CD4-positive, alpha-beta memory T cell (primary cell): ENCODE results near the gene ARGLU1. TPM values are rescaled to one million over a fixed set of nuclear protein-coding genes. Genes with fewer than 3 reads are reported as not detected.

Experiments
- CTCF ChIA-PET: fragments of 350-600 bp; sonication (Branson Sonifier 250); formaldehyde crosslinking; loops from one replicate; lab custom pipeline; 2021; ENCODE audit warnings: inconsistent platforms; ENCODE audit not compliant: partially characterized antibody; lab: Charles Lee
- POLR2A ChIA-PET: fragments of 350-600 bp; sonication (Branson Sonifier 250); formaldehyde crosslinking; loops from one replicate; lab custom pipeline; 2021; ENCODE audit not compliant: partially characterized antibody; lab: Charles Lee
- DNase-seq, 5 donors: peaks; one replicate each; pipeline versions ENCODE4 v3.0.0 to v3.0.0-alpha.2; 2020 to 2022; ENCODE audit warnings: mixed read lengths in 1 of 5
- H3K27ac ChIP-seq: one replicate; pipeline ENCODE4 v1.7.0; 2013; ENCODE audit warnings: low read depth, low read length
- H3K27me3 ChIP-seq: 2 replicates; pipeline ENCODE4 v1.7.0; 2013; ENCODE audit warnings: mild to moderate bottlenecking, low read length, moderate library complexity; ENCODE audit not compliant: insufficient read depth
- H3K36me3 ChIP-seq: 2 replicates; pipeline ENCODE4 v1.7.0; 2013; ENCODE audit warnings: mild to moderate bottlenecking, low read length, moderate library complexity; ENCODE audit not compliant: insufficient read depth
- H3K4me1 ChIP-seq: 2 replicates; pipeline ENCODE4 v1.7.0; 2013; ENCODE audit warnings: mild to moderate bottlenecking, low read length, moderate library complexity; ENCODE audit not compliant: insufficient read depth
- H3K4me3 ChIP-seq, 2 donors: one replicate each; pipeline ENCODE4 v1.7.0; 2013; ENCODE audit warnings: low read length in 2 of 2, mild to moderate bottlenecking in 1 of 2
- H3K9me3 ChIP-seq, 2 donors: one replicate each; pipeline ENCODE4 v1.7.0; 2013; ENCODE audit warnings: low read length in 2 of 2, control low read depth in 1 of 2; ENCODE audit not compliant: control insufficient read depth in 1 of 2
- H3K27ac Mint-ChIP-seq, 7 donors: one replicate each; pipeline ENCODE4 v1.8.0; 2020 to 2021; ENCODE audit warnings: mixed read lengths in 7 of 7, mild to moderate bottlenecking in 6 of 7, inconsistent platforms in 3 of 7, moderate library complexity in 3 of 7
- H3K27me3 Mint-ChIP-seq, 2 donors: one replicate each; pipeline ENCODE4 v1.8.0; 2020 to 2021; ENCODE audit warnings: mixed read lengths in 2 of 2
- H3K36me3 Mint-ChIP-seq, 2 donors: one replicate each; pipeline ENCODE4 v1.8.0; 2020 to 2021; ENCODE audit warnings: mixed read lengths in 2 of 2, inconsistent platforms in 1 of 2, mild to moderate bottlenecking in 1 of 2
- H3K4me1 Mint-ChIP-seq, 4 donors: one replicate each; pipeline ENCODE4 v1.8.0; 2020 to 2021; ENCODE audit warnings: mixed read lengths in 4 of 4, mild to moderate bottlenecking in 1 of 4
- H3K4me3 Mint-ChIP-seq, 8 donors: one replicate each; pipeline ENCODE4 v1.8.0; 2020 to 2021; ENCODE audit warnings: mixed read lengths in 8 of 8, mild to moderate bottlenecking in 7 of 8, moderate library complexity in 6 of 8, inconsistent platforms in 3 of 8
- H3K9me3 Mint-ChIP-seq, 8 donors: one replicate each; pipeline ENCODE4 v1.8.0; 2020 to 2021; ENCODE audit warnings: mixed read lengths in 8 of 8, mild to moderate bottlenecking in 5 of 8, inconsistent platforms in 3 of 8, moderate library complexity in 1 of 8
- intact Hi-C: fragments of 100-400 bp; cut with micrococcal nuclease; formaldehyde crosslinking; loops from one replicate; pipeline ENCODE4 v1.15.1; 2023
- polyA plus RNA-seq, 2 donors: library from polyadenylated mRNA; unstranded; fragments of 300-500 nt; fragmentation: Illumina TruSeq; gene quantifications; one replicate each; pipeline ENCODE4 v1.2.3, GENCODE V29; 2021
- total RNA-seq, 2 experiments: library from RNA; stranded (reverse); gene quantifications; one replicate each; pipeline ENCODE4 v1.2.3, GENCODE V29; 2021

The ARGLU1 gene
- total and polyA plus RNA-seq, 4 experiments from 2014 or later = 35.4 to 252 (median 134) TPM

DNA sequence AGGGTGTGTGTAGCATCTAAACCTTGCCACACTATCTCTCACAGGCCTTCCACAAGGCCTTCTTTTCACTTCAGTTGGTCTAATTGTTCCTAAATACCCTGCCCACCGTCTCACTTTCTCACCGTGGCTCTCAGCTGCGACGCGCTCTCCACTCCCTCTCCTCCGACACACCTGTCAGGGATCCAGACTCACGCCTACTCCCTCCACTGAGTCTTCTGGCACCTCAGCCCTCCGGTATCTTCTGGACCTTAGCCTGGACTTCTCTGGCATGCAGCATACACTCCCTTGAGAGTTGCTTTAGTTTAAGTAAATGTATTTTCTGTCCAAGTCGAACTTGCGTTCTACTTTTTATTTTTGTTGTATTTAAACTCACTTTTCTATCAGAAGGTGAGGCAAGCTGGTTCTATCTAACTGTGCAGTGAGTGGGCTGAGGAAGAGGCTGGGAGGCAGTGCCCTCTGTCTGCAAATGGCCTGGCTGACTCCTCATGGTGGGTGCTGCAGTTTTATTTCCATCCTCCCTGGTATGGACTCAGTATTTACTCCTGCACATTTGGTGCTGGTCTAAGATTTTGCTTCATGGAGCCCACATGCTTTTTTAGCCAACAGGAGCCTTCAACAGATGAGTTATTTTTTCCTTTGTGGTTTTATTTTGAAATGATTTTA lies 28.5 kb upstream of the ARGLU1 start:
- Histone ChIP-seq H3K9me3 (no peaks in the 10 kb centered on the region), H3K36me3 (no peaks in the 10 kb centered on the region), H3K27me3 (no peaks in the 10 kb centered on the region), H3K27ac (no peak overlapping the region), H3K4me1 (peaks cover 8% of the 10 kb centered on the region), H3K4me3 (no peak overlapping the region)
- peak overlapping the region in 1 of 7 donors; percentile 12 for H3K27ac Mint-ChIP-seq
- no peak for DNase-seq
- peaks cover 0 to 2% (median 0%) of the 10 kb centered on the region in 8 donors for H3K9me3 Mint-ChIP-seq
- ChIA-PET POLR2A (no interaction called here), CTCF (no interaction called here)
- no peak overlapping the region for H3K4me3 Mint-ChIP-seq
- H3K27me3 Mint-ChIP-seq = peaks cover 13 to 20% of the 10 kb centered on the region in 2 donors
- intact Hi-C loops = no loop called here
- H3K4me1 Mint-ChIP-seq = peaks cover 3 to 14% (median 9%) of the 10 kb centered on the region in 4 donors
- H3K36me3 Mint-ChIP-seq = no peaks in the 10 kb centered on the region

DNA sequence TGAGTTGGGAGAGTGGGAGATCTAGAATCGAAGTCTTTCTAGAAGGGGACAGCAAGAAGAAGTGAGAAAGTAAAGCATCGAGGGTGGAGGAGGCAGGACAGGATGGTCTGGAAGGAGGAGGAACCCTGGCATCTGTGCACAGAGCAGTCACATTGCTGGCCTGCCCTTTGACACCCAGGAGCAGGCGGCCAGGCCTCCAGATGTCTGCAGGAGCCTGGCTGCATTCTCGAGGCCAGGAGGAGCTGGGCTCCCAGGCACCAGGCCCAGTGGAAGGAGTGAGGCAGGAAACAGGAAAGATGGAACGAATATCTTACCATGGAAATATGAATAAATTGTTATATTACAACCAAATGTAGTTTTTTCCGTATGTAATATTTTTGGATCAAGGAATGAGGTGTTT lies 27.7 kb upstream of the ARGLU1 start:
- peaks cover 13 to 22% of the 10 kb centered on the region in 2 donors for H3K27me3 Mint-ChIP-seq
- Histone ChIP-seq H3K27ac (no peak overlapping the region), H3K27me3 (no peaks in the 10 kb centered on the region), H3K36me3 (no peaks in the 10 kb centered on the region), H3K4me1 (peaks cover 8% of the 10 kb centered on the region), H3K4me3 (no peak overlapping the region), H3K9me3 (no peaks in the 10 kb centered on the region)
- no peak overlapping the region for H3K27ac Mint-ChIP-seq
- H3K36me3 Mint-ChIP-seq = no peaks in the 10 kb centered on the region
- H3K4me1 Mint-ChIP-seq = peaks cover 3 to 13% (median 8%) of the 10 kb centered on the region in 4 donors
- ChIA-PET CTCF (interaction anchor here (1.3 kb wide), 1 partner anchor 24 kb away, joined by 4 read pairs; no protein-coding TSS in a partner anchor), POLR2A (no interaction called here)
- intact Hi-C loops = no loop called here
- H3K4me3 Mint-ChIP-seq = no peak overlapping the region
- no peak for DNase-seq
- H3K9me3 Mint-ChIP-seq = peaks cover 0 to 2% (median 0%) of the 10 kb centered on the region in 8 donors

DNA sequence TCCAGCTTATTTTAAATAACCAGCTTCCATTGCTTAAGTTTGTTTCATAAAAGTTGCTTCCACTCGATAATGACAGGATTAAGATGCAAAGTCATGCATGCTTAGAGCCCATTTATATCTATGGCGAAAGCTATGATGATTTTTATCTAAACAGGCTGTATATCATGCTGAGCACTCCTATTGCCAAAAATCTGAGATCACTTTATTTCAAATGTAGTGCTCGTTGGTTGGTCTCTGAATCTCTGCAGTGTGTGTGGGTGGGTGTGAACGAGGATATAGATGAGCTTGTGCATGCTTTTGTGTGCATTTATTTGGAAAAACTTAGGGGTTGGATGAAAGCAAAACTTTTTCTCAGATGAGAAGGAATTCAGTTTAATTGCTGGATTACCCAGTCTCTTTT lies 27.0 kb upstream of the ARGLU1 start:
- Mint-ChIP-seq H3K4me1 (peaks cover 0 to 7% (median 3%) of the 10 kb centered on the region in 4 donors), H3K36me3 (no peaks in the 10 kb centered on the region), H3K27ac (no peak overlapping the region), H3K4me3 (no peak overlapping the region), H3K27me3 (peaks cover 10 to 22% of the 10 kb centered on the region in 2 donors), H3K9me3 (peaks cover 0 to 2% (median 0%) of the 10 kb centered on the region in 8 donors)
- Histone ChIP-seq H3K9me3 (no peaks in the 10 kb centered on the region), H3K4me3 (no peak overlapping the region), H3K27ac (no peak overlapping the region), H3K27me3 (no peaks in the 10 kb centered on the region), H3K36me3 (no peaks in the 10 kb centered on the region), H3K4me1 (peaks cover 4% of the 10 kb centered on the region)
- intact Hi-C loops = no loop called here
- no peak for DNase-seq
- ChIA-PET POLR2A (no interaction called here), CTCF (interaction anchor here (1.3 kb wide), 1 partner anchor 25 kb away, joined by 4 read pairs; no protein-coding TSS in a partner anchor)

DNA sequence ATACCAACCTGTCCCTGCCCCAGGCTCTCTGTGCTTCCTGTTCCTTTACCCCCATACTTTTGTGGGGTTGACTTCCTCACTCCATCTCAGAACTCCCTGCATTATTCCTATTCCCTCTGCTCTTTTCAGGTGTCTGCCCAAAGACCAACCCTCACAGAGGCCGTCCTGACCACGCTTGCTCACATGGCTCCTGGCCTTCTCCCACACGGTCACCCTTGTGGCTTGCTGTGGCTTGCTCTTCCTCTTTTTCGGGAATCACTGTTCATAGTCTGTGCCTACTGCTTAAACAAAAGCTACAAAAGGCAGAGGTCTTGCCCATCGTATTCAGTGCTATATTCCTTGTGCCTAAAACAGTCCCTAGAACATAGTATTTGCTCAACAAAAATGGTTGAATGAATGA lies 25.2 kb upstream of the ARGLU1 start:
- ChIA-PET CTCF (no interaction called here), POLR2A (no interaction called here)
- Mint-ChIP-seq H3K36me3 (no peaks in the 10 kb centered on the region), H3K9me3 (peaks cover 0 to 2% (median 0%) of the 10 kb centered on the region in 8 donors), H3K27me3 (peaks cover 16 to 25% of the 10 kb centered on the region in 2 donors), H3K4me1 (no peaks in the 10 kb centered on the region), H3K27ac (no peak overlapping the region), H3K4me3 (no peak overlapping the region)
- DNase-seq = no peak
- Histone ChIP-seq H3K27me3 (no peaks in the 10 kb centered on the region), H3K9me3 (no peaks in the 10 kb centered on the region), H3K4me1 (no peaks in the 10 kb centered on the region), H3K36me3 (no peaks in the 10 kb centered on the region), H3K27ac (no peak overlapping the region), H3K4me3 (no peak overlapping the region)
- intact Hi-C loops = no loop called here

DNA sequence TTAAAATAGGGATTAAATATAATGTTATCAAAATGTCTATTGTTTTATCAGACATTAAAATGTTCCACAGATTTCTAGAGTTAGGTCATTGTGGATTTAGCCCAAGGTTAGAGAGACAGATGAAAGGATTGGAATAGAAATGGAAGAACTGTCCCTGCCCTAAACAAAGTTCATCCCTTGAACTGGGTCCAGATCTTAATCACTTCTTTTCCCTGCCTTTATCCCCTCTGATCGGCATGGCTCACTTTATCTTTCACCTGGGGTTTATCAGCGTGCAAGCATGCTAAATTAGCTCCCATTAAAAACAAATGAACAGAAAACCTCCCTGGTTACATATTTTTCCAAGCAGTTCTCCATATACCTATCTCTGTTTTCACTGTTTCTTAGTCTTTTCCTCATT lies 23.4 kb upstream of the ARGLU1 start:
- H3K36me3 Mint-ChIP-seq = peaks cover 0 to 2% of the 10 kb centered on the region in 2 donors
- no peaks in the 10 kb centered on the region for H3K36me3 ChIP-seq
- POLR2A ChIA-PET = no interaction called here

DNA sequence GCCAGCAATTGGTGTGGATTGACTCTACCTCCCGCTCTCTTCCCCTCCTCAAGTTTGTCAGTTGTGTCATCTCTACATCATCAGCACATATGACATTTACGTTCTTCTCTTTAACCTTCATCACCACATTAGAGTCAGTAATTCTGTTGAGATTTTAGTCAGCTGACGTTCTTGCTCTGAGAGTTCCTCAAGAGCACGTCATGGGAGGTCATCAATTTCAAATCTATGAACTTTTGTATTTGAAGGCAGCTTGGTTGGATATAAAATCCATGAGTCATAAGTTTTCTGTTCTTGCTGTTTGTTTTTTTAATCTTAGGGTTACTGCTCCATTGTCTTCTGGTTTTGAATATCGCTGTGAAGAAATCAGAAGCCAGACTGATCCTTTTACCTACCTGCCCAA lies 21.8 kb upstream of the ARGLU1 start:
- CTCF ChIA-PET = no interaction called here
- H3K4me3 Mint-ChIP-seq = no peak overlapping the region
- DNase-seq = no peak
- no peaks in the 10 kb centered on the region for H3K27me3 ChIP-seq
- H3K36me3 Mint-ChIP-seq = peaks cover 2 to 5% of the 10 kb centered on the region in 2 donors
- H3K9me3 ChIP-seq = peaks cover 0 to 3% of the 10 kb centered on the region in 2 donors
- peaks cover 5 to 26% (median 23%) of the 10 kb centered on the region in 8 donors for H3K9me3 Mint-ChIP-seq
- intact Hi-C loops = no loop called here
- H3K27ac Mint-ChIP-seq = no peak overlapping the region
- peaks cover 0 to 1% (median 0%) of the 10 kb centered on the region in 4 donors for H3K4me1 Mint-ChIP-seq
- H3K36me3 ChIP-seq = no peaks in the 10 kb centered on the region
- no peak overlapping the region for H3K4me3 ChIP-seq
- no peaks in the 10 kb centered on the region for H3K4me1 ChIP-seq
- no peak overlapping the region for H3K27ac ChIP-seq
- H3K27me3 Mint-ChIP-seq = peaks cover 11 to 23% of the 10 kb centered on the region in 2 donors
- POLR2A ChIA-PET = no interaction called here

More for the DNA sequence above, 23.4 kb upstream of the ARGLU1 start:
- Histone ChIP-seq H3K27ac (no peak overlapping the region), H3K9me3 (no peaks in the 10 kb centered on the region), H3K27me3 (no peaks in the 10 kb centered on the region), H3K4me1 (no peaks in the 10 kb centered on the region), H3K4me3 (no peak overlapping the region)
- Mint-ChIP-seq H3K9me3 (peaks cover 0 to 10% (median 9%) of the 10 kb centered on the region in 8 donors), H3K4me1 (peaks cover 0 to 1% (median 0%) of the 10 kb centered on the region in 4 donors), H3K4me3 (no peak overlapping the region), H3K27ac (peak overlapping the region in 1 of 7 donors; percentile 73), H3K27me3 (peaks cover 13 to 24% of the 10 kb centered on the region in 2 donors)
- intact Hi-C loops = no loop called here
- no peak for DNase-seq
- CTCF ChIA-PET = no interaction called here

DNA sequence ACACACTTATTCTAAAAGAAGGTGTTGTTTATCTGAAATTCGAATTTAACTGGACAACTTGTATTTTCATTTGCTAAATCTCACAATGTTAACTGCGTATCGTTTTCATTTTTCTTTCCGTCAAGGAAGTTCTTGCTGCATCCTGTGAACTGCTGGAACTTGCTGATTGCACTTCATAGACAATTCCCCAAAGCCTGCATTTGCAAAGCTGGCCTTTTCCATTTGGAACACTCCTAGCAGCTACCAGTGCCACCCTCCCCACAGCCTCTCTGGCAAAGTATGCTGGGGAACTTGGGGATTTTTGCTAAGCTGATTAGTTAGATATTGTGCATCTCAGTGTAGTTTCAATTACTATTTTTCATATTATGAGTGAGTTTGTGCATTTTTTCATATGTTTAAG lies 20.4 kb upstream of the ARGLU1 start:
- peaks cover 11 to 23% of the 10 kb centered on the region in 2 donors for H3K27me3 Mint-ChIP-seq
- H3K4me3 ChIP-seq = no peak overlapping the region
- H3K9me3 Mint-ChIP-seq = peaks cover 6 to 28% (median 25%) of the 10 kb centered on the region in 8 donors
- H3K4me1 Mint-ChIP-seq = peaks cover 0 to 1% (median 0%) of the 10 kb centered on the region in 4 donors
- peaks cover 0 to 3% of the 10 kb centered on the region in 2 donors for H3K9me3 ChIP-seq
- no peaks in the 10 kb centered on the region for H3K4me1 ChIP-seq
- no peaks in the 10 kb centered on the region for H3K27me3 ChIP-seq
- intact Hi-C loops = no loop called here
- H3K27ac ChIP-seq = no peak overlapping the region
- H3K36me3 ChIP-seq = no peaks in the 10 kb centered on the region
- CTCF ChIA-PET = interaction anchor here (0.7 to 1.4 kb wide), 2 partner anchors 32 to 273 kb away, joined by 3 read pairs; no protein-coding TSS in a partner anchor
- H3K4me3 Mint-ChIP-seq = no peak overlapping the region
- POLR2A ChIA-PET = no interaction called here
- H3K27ac Mint-ChIP-seq = no peak overlapping the region
- DNase-seq = no peak
- peaks cover 2 to 6% of the 10 kb centered on the region in 2 donors for H3K36me3 Mint-ChIP-seq
